HepG2 (cell line): ENCODE measurements around the gene SEC16A. TPM values are rescaled to one million over a fixed set of nuclear protein-coding genes. Genes with fewer than 3 reads are reported as not detected.

Experiments used
- ATAC-seq: fragments of 200-7000 bp; cut with Tn5 transposase; 3 replicates; pipeline ENCODE4 v1.9.1; 2020; ENCODE audit warnings: mild to moderate bottlenecking, moderate library complexity
- BruUV-seq: library from RNA; stranded (reverse); fragments of 400-500 nt; replicated peaks from 2 replicates; lab custom pipeline; 2021; lab: Mats Ljungman, UMichigan
- CTCF ChIA-PET: fragments of 300-600 bp; formaldehyde crosslinking; extraction: SDS; loops from one replicate; lab custom pipeline; 2021; ENCODE audit warnings: low total read pairs, inconsistent platforms, low intra/inter-chr PET ratio; lab: Yijun Ruan, JAX
- POLR2A ChIA-PET: fragments of 350-600 bp; sonication (Branson Sonifier 250); formaldehyde crosslinking; loops from one replicate; lab custom pipeline; 2020; ENCODE audit warnings: antibody characterized with exemption, inconsistent platforms; lab: Yijun Ruan, JAX
- DNase-seq: peaks from one replicate; pipeline ENCODE4 v3.0.0-alpha.2; 2015; ENCODE audit warnings: low spot score
- FAIRE-seq: peaks from 3 replicates; lab custom pipeline; 2011; peaks lifted over from hg19 to GRCh38; lab: Jason Lieb, UNC
- H2AFZ ChIP-seq: one replicate; pipeline ENCODE4 v1.6.1; 2011; ENCODE audit warnings: low read length, inconsistent platforms
- H3K27ac ChIP-seq: fragments of 300-600 bp; 3 replicates; pipeline ENCODE4 v1.8.0; 2011; ENCODE audit warnings: mixed run types, mild to moderate bottlenecking, mixed read lengths, low read length, inconsistent platforms; ENCODE audit not compliant: insufficient read depth; ENCODE audit errors: extremely low read length
- H3K27me3 ChIP-seq, 2 experiments: fragments of 200-600 bp in 1 of 2; 2 replicates in 1 of 2; 3 replicates in 1 of 2; pipeline versions ENCODE4 v1.6.0 to v1.8.0; 2011; ENCODE audit warnings: low read length in 2 of 2, mild to moderate bottlenecking in 2 of 2, moderate library complexity in 2 of 2, inconsistent platforms in 1 of 2; ENCODE audit not compliant: insufficient read depth in 2 of 2, control insufficient read depth in 1 of 2
- H3K36me3 ChIP-seq, 2 experiments: fragments of 200-600 bp in 1 of 2; replicated peaks in 1 of 2; 2 replicates in 1 of 2; 3 replicates in 1 of 2; pipeline versions ENCODE4 v1.5.1 to v1.8.0; 2011; ENCODE audit warnings: low read length in 2 of 2, inconsistent platforms in 1 of 2; ENCODE audit not compliant: insufficient read depth in 2 of 2, control insufficient read depth in 1 of 2
- H3K4me1 ChIP-seq: 2 replicates; pipeline ENCODE4 v1.5.1; 2012; ENCODE audit warnings: low read length, inconsistent platforms; ENCODE audit not compliant: insufficient read depth
- H3K4me2 ChIP-seq: 2 replicates; pipeline ENCODE4 v1.6.0; 2011; ENCODE audit warnings: low read depth, low read length, inconsistent platforms
- H3K4me3 ChIP-seq, 3 experiments: fragments of 200-600 bp in 1 of 3; sonication (generic), shearing (Covaris generic) in 1 of 3; replicated peaks in 1 of 3; 2 replicates each; pipeline ENCODE4 v1.5.1; 2011 to 2016; ENCODE audit warnings: low read length in 3 of 3, inconsistent platforms in 2 of 3, low read depth in 2 of 3, mild to moderate bottlenecking in 2 of 3, control low read depth in 1 of 3, mixed read lengths in 1 of 3; ENCODE audit not compliant: insufficient read depth in 1 of 3
- H3K79me2 ChIP-seq: one replicate; pipeline ENCODE4 v1.6.1; 2011; ENCODE audit warnings: low read length, inconsistent platforms; ENCODE audit not compliant: insufficient read depth
- H3K9ac ChIP-seq: 2 replicates; pipeline ENCODE4 v1.6.0; 2011; ENCODE audit warnings: mild to moderate bottlenecking, low read depth, low read length, inconsistent platforms; ENCODE audit not compliant: insufficient read depth
- H3K9me3 ChIP-seq: 2 replicates; pipeline ENCODE4 v1.5.1; 2012; ENCODE audit warnings: mild to moderate bottlenecking, low read length
- H4K20me1 ChIP-seq: 2 replicates; pipeline ENCODE4 v1.6.0; 2011; ENCODE audit warnings: inconsistent platforms, mild to moderate bottlenecking, low read length, moderate library complexity; ENCODE audit not compliant: insufficient read depth
- BORCS8-MEF2B ChIP-seq: sonication (generic); formaldehyde crosslinking; IDR thresholded peaks from 2 replicates; pipeline ENCODE4 v1.8.0; 2022; ENCODE audit warnings: mild to moderate bottlenecking, missing genetic modification reagents
- CBX1 ChIP-seq: IDR thresholded peaks from one replicate; pipeline ENCODE4 v1.6.1; 2016; ENCODE audit warnings: antibody characterized with exemption, low read depth
- CREB3 ChIP-seq: sonication (generic); formaldehyde crosslinking; IDR thresholded peaks from 2 replicates; pipeline ENCODE4 v1.5.0; 2020; ENCODE audit warnings: missing genetic modification reagents
- FOSL2 ChIP-seq: sonication (generic); formaldehyde crosslinking; IDR thresholded peaks from 2 replicates; pipeline ENCODE4 v1.4.0; 2020; ENCODE audit warnings: missing genetic modification reagents
- HNRNPLL ChIP-seq: fragments of 200-400 bp; formaldehyde crosslinking; IDR thresholded peaks from 2 replicates; pipeline ENCODE4 v1.6.1; 2017; ENCODE audit warnings: mild to moderate bottlenecking, low read depth, low read length; ENCODE audit not compliant: poor library complexity, severe bottlenecking
- PTBP1 ChIP-seq: fragments of 200-400 bp; formaldehyde crosslinking; IDR thresholded peaks from 2 replicates; pipeline ENCODE4 v1.6.1; 2018; ENCODE audit warnings: low read length, low read depth; ENCODE audit not compliant: poor library complexity, severe bottlenecking
- SIX4 ChIP-seq: sonication (generic); formaldehyde crosslinking; IDR thresholded peaks from 2 replicates; pipeline ENCODE4 v1.4.0; 2020; ENCODE audit warnings: missing genetic modification reagents
- SMARCC2 ChIP-seq: fragments of 450-650 bp; IDR thresholded peaks from 2 replicates; pipeline ENCODE4 v1.6.1; 2017; ENCODE audit warnings: antibody characterized with exemption, mild to moderate bottlenecking
- ZNF337 ChIP-seq: sonication (generic); formaldehyde crosslinking; IDR thresholded peaks from 2 replicates; pipeline ENCODE4 v1.5.1; 2020; ENCODE audit warnings: missing genetic modification reagents, low read depth, mild to moderate bottlenecking, borderline replicate concordance
- ZNF646 ChIP-seq: sonication (generic); formaldehyde crosslinking; IDR thresholded peaks from 2 replicates; pipeline ENCODE4 v1.9.0; 2021; ENCODE audit warnings: mild to moderate bottlenecking, missing genetic modification reagents
- ZNF703 ChIP-seq: sonication (generic); formaldehyde crosslinking; IDR thresholded peaks from 2 replicates; pipeline ENCODE4 v1.5.1; 2020; ENCODE audit warnings: missing genetic modification reagents, mild to moderate bottlenecking, moderate library complexity, borderline replicate concordance
- ZSCAN22 ChIP-seq: sonication (generic); formaldehyde crosslinking; IDR thresholded peaks from 2 replicates; pipeline ENCODE4 v1.4.0; 2020; ENCODE audit warnings: mild to moderate bottlenecking, missing genetic modification reagents
- WGBS: methylation state at CpG from one replicate; pipeline ENCODE4 v1.1.6; 2017; ENCODE audit warnings: low lambda C conversion rate; 5-methylcytosine and 5-hydroxymethylcytosine counted together
- in situ Hi-C: cut with HindIII; loops from 2 replicates; pipeline ENCODE4 v1.10.0; 2017; ENCODE audit warnings: low pct_unique_long_range_greater_than_20kb; ENCODE audit not compliant: extremely low pct_ligation_motif_present
- intact Hi-C: fragments of 100-400 bp; cut with micrococcal nuclease; formaldehyde crosslinking; loops from one replicate; pipeline ENCODE4 v1.10.0; 2022; ENCODE audit not compliant: unreplicated experiment
- polyA plus RNA-seq, 8 experiments: library from polyadenylated mRNA; depleted of rRNA in 3 of 8; stranded (reverse) in 7 of 8; unstranded in 1 of 8; fragments of >200 nt; fragmentation: Illumina TruSeq in 4 of 8; extraction: Trizol in 4 of 8; gene quantifications; 2 replicates each; pipeline versions ENCODE4 v1.2.1 to v1.2.3, GENCODE V29; 2011 to 2016; ENCODE audit warnings: low read depth in 4 of 8, missing spikeins in 1 of 8, mixed read lengths in 1 of 8; ENCODE audit not compliant: insufficient read depth in 1 of 8
- total RNA-seq, 5 experiments: library from RNA; depleted of rRNA; stranded (reverse); fragments of >200 nt; fragmentation: Illumina TruSeq; extraction: Trizol; gene quantifications; 2 replicates each; pipeline ENCODE4 v1.2.3, GENCODE V29; 2016; ENCODE audit warnings: low read depth in 1 of 5
- TF ChIP-seq, protein P1 (sequence below): sonication (generic); formaldehyde crosslinking; IDR thresholded peaks from 2 replicates; pipeline ENCODE4 v1.8.0; 2022; ENCODE audit warnings: low read depth, missing genetic modification reagents

The SEC16A gene
- total and polyA plus RNA-seq, 2 of the 13 experiments (the other 11 are each of a cell fraction or from before 2014, with no cell fraction given) = 15.9 to 18.9 TPM

DNA sequence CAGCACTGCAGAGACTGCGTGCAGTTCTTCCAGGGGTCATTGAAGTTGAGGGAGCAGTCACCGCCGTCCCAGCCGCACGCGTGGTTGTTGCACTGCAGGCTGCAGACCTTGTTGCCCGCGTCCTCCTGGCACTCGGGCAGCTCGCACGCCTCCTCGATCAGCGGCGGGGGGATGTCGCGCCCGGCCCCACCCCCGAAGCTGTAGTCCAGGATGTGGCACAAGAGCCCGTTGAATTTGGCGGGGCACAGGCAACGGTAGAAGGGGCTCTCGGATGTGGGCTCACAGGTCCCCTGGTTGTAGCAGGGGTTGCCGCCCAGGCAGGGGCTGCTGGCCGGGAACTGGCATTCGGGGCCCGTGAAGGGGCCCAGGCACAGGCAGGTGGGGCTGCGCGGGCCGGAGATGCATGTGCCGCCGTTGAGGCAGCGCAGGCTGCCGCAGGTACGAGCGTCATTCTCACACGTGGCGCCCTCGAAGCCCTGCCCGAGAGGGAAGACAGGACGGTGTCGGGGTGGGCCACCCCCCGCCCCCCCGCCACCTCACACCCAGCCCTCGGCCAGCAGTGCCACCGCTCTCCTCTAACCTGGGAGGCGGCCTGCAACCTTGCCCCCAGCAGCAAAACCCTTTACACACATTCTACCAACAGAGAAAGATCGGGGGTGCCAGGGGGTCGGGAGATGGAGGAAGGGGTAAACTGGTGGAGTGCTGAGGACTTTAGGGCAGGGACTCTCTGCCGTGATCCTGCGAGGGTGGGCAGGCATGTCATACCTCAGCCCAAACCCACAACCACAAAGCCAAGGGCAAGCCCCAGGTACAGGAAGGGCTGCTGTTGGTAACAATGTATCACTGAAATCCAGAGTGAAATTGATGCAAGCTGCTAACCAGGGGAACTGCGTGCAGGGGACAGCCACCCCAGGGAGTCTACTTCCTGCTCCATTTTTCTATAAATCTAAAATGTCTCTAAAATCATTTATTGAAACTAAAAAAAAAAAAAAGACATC is 22.9 kb upstream of the SEC16A start:
- no peak overlapping the region for H3K4me3 ChIP-seq
- H3K79me2 ChIP-seq = no peaks in the 10 kb centered on the region
- no peaks in the 10 kb centered on the region for H3K36me3 ChIP-seq
- BruUV-seq = no TSS peak
- H3K27me3 ChIP-seq = no peaks in the 10 kb centered on the region
- H3K4me2 ChIP-seq = no peak overlapping the region
- no peaks in the 10 kb centered on the region for H4K20me1 ChIP-seq
- WGBS = 93% methylated on average over 40 of the region's 51 CpGs
- no peaks in the 10 kb centered on the region for H3K9me3 ChIP-seq
- FAIRE-seq (no peak), ATAC-seq (no peak), DNase-seq (no peak)
- no peaks in the 10 kb centered on the region for H3K4me1 ChIP-seq
- POLR2A ChIA-PET = no interaction called here
- TF ChIP-seq CBX1 (no peak), ZNF703 (CRISPR knock-in tag) (no peak), HNRNPLL (no peak), ZSCAN22 (CRISPR knock-in tag) (no peak), SIX4 (no peak), CREB3 (CRISPR knock-in tag) (no peak), ZNF337 (CRISPR knock-in tag) (no peak), PTBP1 (no peak), ZNF646 (CRISPR knock-in tag) (no peak), BORCS8-MEF2B (CRISPR knock-in tag) (no peak), SMARCC2 (no peak), FOSL2 (CRISPR knock-in tag) (no peak)
- TF ChIP-seq, protein P1, sequence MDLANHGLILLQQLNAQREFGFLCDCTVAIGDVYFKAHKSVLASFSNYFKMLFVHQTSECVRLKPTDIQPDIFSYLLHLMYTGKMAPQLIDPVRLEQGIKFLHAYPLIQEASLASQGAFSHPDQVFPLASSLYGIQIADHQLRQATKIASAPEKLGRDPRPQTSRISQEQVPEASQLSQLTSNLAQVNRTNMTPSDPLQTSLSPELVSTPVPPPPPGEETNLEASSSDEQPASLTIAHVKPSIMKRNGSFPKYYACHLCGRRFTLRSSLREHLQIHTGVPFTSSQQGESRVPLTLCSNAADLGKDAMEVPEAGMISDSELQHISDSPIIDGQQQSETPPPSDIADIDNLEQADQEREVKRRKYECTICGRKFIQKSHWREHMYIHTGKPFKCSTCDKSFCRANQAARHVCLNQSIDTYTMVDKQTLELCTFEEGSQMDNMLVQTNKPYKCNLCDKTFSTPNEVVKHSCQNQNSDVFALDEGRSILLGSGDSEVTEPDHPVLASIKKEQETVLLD (CRISPR knock-in tag) = no peak
- H3K9ac ChIP-seq = no peak overlapping the region
- no peak overlapping the region for H3K27ac ChIP-seq
- no peak overlapping the region for H2AFZ ChIP-seq
- intact Hi-C loops = no loop called here
- CTCF ChIA-PET = no interaction called here
- in situ Hi-C loops = no loop called here
